Smooth muscle cell of the brain vasculature (primary cell): ENCODE measurements around the gene KANSL1.
"Not testable (repeated sequence)": the region's sequence is repeated elsewhere in the genome, so short reads cannot be mapped to it uniquely, and the experiment has no call there.

Experiments used
- DNase-seq: peaks from one replicate; pipeline ENCODE4 v3.0.0-alpha.2; 2012; ENCODE audit warnings: low read depth, low spot score

Gene KANSL1

DNA sequence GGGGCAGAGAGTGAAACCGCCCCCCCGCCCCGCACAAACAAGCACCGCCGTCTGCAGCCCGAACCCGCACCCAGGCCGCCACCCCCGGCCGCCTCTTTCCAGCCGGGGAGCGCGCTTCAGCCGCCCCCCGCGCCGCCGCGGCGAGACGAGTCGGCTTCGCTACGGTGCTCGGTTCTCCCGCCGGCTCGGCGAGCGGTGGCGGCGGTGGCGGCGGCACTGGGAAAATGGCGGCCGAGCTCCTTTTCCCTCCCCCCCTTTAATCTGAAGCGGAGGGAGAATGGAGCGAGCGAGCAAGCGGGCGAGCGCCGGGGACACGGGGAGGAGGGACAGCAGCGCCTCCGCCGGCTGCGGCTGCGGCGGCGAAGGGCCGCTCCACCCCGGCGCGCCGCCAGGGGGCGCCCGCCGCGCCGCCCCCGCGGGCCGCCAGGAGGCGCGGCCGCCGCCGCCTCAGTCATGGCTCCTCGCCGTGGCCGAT lies at the start of gene KANSL1:
Gene KANSL1, minus strand, starts transcription at position 279 of the 475 bp plus-strand sequence. CDS start 21,286 bp downstream, outside the sequence.
- peak; percentile 86 for DNase-seq

- DNase-seq: not testable (repeated sequence)
These were observed 38.1 kb upstream of the KANSL1 start for GRCh38 chr17:46231359-46231758.

GRCh38 chr17:46225274-46225794 lies 32.1 kb upstream of the KANSL1 start:
- DNase-seq: peak; percentile 57

GRCh38 chr17:46224864-46225263 lies 31.6 kb upstream of the KANSL1 start:
- DNase-seq: not testable (repeated sequence)

- DNase-seq: not testable (repeated sequence)
These were observed 29.8 kb upstream of the KANSL1 start for GRCh38 chr17:46223041-46223440.

GRCh38 chr17:46216682-46217081 lies 23.5 kb upstream of the KANSL1 start:
- no peak for DNase-seq

DNA sequence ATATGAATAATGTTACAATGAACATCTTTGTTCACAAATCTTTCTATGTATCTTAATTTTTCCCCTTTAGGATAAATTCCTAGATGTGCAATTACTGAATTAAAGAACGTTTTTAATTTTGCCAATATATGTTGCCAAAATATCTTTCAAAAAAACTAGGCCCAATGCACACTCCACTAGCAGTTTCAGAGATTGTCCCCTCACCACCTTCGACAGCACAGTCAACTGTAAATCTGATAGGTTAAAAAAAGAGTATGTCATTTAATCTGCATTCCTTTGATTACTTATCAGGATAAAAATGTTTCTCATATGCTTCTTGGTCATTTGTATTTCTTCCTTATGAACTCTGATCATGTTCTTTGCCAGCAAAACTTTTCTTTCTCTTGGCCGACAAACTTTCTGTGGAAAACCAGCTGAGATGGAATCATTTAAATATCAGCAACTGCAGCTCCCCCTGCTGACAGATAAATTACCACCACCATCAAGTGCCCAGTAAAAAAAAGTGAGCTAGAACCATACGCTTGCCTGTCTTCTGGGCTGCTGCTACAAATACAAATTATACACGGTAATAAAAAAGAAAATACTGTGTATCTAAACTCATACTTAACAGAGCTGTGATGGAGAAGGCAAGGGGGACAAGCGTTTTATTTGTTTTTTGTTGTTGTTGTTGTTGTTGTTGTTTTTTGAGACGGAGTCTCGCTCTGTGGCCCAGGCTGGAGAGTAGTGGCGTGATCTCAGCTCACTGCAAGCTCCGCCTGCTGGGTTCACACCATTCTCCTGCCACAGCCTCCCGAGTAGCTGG lies 19.6 kb upstream of the KANSL1 start:
- no peak for DNase-seq

DNA sequence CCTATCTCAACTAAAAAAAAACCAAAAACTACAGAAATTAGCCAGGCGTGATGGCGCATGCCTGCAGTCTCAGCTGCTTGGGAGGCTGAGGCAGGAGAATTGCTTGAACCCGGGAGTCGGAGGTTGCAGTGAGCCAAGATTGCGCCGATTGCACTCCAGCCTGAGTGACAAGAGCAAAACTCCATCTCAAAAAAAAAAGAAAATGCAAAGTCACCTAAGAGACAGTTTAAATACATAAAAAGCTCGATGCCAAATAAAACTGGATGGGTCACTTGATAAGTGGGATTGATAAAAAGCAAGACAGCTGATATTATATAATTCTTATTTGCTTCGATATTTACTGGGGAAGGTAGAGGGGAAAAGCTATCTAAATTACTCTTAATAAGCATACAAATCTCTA lies 15.8 kb upstream of the KANSL1 start:
- DNase-seq: no peak

GRCh38 chr17:46205975-46206374 lies 12.7 kb upstream of the KANSL1 start:
- DNase-seq: no peak

DNA sequence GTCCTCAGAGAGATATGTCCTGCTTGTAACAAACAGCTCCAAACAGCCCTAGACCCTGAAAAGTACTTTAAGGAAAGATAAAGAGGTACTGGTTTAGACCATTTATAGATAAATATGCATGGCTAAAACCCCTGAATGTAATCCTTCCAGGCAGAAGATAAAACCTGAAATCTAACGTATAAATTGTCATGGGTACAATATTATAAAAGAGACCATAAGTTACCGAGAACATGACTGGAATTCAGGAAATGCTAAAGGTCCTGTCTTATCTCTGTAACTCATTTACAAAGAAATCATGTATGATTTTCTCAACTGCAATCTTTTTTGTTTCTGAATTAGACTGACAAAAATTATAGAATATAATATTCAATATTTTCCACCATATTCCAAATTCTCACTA lies 9.2 kb upstream of the KANSL1 start:
- no peak for DNase-seq

DNA sequence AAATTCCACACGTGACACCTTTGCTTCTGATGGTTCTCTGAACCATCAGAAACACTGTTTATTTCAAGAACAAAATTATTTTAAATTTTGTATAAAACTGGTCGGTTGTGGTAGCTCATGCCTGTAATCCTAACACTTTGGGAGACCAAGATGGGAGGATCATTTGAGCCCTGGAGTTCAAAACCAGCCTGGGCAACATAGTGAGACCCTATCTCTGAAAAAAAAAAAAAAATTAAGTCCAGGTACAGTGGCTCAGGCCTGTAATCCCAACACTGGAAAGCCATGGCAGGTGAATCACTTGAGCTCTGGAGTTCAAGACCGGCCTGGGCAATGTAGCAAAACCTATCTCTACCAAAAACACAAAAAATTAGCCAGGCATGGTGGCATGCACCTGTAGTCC lies 8.3 kb upstream of the KANSL1 start:
- DNase-seq: no peak

- no peak for DNase-seq
These were observed 7.0 kb upstream of the KANSL1 start for GRCh38 chr17:46200197-46200596.

DNA sequence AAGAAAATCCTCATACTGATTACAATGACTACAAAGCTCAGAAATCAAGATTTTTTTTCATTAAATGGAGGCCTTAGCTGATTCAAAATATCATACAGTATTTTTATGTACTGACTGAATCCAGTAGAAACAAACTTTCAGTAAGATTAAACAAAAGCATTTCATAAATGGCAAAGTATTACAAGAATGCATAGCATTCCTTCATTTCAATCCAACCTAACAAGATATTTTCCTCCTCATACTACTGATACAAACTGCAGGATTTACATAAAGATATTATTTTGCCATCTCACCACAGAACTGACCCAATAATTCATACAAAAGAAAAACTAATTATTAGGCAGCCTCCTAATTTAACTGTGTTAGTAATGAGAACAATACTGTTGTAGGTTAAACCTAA lies 6.2 kb upstream of the KANSL1 start:
- no peak for DNase-seq

DNA sequence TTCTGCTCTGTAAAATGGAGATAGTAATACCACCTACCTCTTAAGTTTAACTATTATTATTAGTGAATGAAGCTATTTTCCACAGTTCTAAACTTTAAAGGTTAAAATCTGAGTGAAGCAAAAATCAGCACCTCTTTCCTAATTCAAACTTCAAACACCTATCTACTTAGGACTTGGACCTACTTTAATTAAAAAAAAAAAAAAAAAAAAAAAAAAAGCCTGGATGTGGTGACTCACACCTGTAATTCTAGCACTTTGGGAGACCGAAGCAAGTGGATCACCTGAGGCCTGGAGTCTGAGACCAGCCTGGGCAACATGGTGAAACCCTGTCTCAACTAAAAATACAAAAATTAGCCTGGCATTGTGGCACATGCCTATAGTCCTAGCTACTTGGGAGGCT lies 5.0 kb upstream of the KANSL1 start:
- no peak for DNase-seq

GRCh38 chr17:46197530-46197929 lies 4.3 kb upstream of the KANSL1 start:
- DNase-seq: no peak

- no peak for DNase-seq
These were observed 2.9 kb upstream of the KANSL1 start for GRCh38 chr17:46195939-46196716.

DNA sequence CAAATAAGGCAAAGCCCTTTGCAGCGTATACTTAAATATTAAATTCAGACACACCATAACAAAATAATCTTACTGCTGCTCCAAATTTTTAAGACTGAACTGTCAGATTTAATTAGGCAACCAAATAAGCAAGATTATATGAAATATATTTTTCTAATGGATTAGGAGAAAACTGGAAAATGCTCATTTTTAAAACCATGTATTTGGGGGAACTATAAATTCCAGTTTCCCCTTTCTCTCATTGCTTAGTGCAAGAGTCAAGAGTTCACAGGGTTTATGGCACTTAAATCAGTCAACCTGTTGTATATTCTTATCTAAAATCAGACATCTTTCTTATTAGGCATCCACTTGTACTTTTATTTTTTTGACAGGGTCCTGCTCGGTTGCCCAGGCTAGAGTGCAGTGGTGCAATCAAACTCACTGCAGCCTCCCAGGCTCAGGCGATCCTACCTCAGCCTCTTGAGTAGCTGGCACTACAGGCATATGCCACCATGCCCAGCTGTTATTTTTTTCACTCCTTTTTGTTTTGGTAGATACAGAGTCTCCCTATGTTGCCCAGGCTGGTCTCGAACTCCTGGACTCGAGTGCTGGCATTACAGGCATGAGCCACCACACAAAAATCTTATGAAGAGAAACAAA lies 2.1 kb upstream of the KANSL1 start:
- no peak for DNase-seq

DNA sequence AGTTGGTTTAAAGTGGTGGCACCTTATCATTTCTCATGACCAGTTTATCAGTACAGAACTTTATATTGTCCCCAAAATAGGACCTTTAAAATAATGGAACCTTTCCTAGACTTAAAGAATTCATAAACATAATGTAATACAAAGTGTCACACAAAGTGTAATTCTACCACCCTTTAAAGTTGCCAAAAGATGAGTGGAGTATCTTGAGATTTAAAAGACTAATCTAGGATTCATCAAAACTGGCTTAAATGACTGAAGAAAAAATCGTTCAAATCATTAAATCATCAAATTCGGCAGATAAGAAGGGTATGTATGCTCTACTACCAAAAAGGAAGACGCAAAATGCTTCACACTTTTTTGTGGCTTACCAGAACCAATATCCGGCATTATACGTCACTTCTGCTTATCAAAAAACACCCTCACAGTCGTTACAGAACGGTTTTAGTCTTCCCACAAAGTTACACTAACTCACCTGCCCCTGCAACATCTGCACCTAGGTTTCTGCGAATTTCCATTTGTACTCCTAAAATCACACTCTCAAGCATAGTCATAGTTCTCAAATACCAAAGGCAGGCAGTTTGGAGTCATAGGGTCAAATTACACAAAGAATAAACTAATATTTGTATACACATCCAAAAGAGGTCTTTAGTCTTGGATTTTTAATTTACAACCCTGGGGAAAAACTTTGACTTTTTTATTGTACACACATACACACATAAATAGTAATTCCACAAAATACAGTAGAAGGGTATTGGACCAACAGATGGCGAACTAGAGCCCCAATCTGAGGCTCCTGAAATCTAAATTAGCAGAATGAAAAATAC lies 1.4 kb upstream of the KANSL1 start:
- peak; percentile 37 for DNase-seq

DNA sequence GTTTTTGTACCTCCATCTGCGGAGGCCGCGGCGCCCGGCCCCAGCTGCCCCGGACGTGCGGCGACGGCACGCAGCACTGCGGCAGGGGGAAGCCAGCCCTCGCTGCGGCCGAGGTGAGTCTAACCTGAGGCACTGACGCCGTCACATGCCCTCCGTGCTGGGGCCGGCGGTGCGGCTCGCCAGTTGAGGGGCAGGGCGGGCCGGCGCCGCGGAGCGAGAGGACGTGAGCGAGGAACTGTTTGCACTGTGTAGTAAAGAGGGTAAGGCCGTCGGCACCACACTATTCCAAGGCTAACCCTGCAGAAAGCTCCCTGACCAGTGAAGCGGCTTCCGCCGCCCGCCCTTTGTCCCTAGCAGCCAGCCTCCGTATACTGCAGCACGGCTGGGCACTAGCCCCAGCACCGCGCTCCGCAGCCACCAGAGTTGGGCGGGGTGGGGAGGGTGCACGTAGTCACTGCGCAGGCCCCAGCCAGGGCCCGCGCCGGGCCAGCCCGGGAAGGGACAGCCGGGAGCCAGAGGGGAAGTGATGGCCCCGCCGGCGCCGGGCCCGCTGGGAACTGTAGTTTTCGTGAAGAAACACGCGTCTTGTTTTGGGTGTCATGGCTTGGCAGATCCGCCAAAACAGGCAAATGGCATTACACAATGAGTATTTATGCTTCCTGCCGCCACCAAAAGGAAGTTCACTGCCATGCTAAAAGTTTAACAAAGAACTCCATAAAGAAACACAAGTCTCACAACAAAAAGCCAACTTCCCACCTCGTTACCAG lies 580 bp upstream of the KANSL1 start:
- peak; percentile 78 for DNase-seq

GRCh38 chr17:46192439-46193150 lies 634 bp downstream of the KANSL1 start:
- peak; percentile 43 for DNase-seq
